Measurements from ENCODE around the gene CCL24. TPM values are rescaled to one million over a fixed set of nuclear protein-coding genes. Genes with fewer than 3 reads are reported as not detected.

CCL24 gene
- total and polyA plus RNA-seq, 2 donors (not counting 1 experiment from before 2014, with no cell fraction given) = not detected

DNA sequence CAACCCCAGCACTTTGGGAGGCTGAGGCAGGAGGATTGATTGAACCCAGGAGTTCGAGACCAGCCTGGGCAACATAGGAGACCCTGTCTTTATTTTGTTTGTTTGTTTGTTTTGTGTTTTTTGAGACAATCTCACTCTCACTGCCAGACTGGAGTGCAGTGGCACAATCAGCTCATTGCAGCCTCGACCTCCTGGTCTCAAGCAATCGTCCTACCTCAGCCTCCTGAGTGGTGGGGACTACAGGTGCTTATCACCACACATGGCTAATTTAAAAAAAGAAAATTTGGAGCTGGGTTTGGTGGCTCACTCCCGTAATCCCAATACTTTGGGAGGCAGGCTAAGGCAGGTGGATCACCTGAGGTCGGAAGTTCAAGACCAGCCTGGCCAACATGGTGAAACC, 30.6 kb upstream of the CCL24 start:
- H3K27ac ChIP-seq (ENCODE audit: insufficient read depth, low read length) = no peak overlapping the region
- H3K9me3 ChIP-seq (ENCODE audit: control insufficient read depth, insufficient read depth, low read depth, low read length) = no peaks in the 10 kb centered on the region
- no peak overlapping the region for H3K4me2 ChIP-seq (ENCODE audit: extremely low read depth, insufficient read depth, low read length)
- no peak overlapping the region for H3K4me3 ChIP-seq (replicated peaks in 1 of 4; ENCODE audit: control extremely low read depth in 1 of 4, insufficient read depth in 1 of 4, low read depth in 3 of 4, low read length in 4 of 4)
- H4K20me1 ChIP-seq (ENCODE audit: control insufficient read depth, extremely low read depth, insufficient read depth, low read length) = no peaks in the 10 kb centered on the region
- H3K4me1 ChIP-seq (ENCODE audit: control insufficient read depth, extremely low read depth, insufficient read depth, low read length) = peaks cover 10% of the 10 kb centered on the region
- H3K27me3 ChIP-seq (ENCODE audit: control insufficient read depth, insufficient read depth, low read length) = no peaks in the 10 kb centered on the region
- DNase-seq (ENCODE audit: low read depth in 2 of 2) = no peak
- H2AFZ ChIP-seq (ENCODE audit: low read length) = no peak overlapping the region
- no peaks in the 10 kb centered on the region for H3K79me2 ChIP-seq (ENCODE audit: control insufficient read depth, insufficient read depth, low read length)
- TF ChIP-seq EZH2 (IDR thresholded peaks at IDR 0.05; ENCODE audit: low read length, missing control alignments) = no peak
- TF ChIP-seq, protein P1, sequence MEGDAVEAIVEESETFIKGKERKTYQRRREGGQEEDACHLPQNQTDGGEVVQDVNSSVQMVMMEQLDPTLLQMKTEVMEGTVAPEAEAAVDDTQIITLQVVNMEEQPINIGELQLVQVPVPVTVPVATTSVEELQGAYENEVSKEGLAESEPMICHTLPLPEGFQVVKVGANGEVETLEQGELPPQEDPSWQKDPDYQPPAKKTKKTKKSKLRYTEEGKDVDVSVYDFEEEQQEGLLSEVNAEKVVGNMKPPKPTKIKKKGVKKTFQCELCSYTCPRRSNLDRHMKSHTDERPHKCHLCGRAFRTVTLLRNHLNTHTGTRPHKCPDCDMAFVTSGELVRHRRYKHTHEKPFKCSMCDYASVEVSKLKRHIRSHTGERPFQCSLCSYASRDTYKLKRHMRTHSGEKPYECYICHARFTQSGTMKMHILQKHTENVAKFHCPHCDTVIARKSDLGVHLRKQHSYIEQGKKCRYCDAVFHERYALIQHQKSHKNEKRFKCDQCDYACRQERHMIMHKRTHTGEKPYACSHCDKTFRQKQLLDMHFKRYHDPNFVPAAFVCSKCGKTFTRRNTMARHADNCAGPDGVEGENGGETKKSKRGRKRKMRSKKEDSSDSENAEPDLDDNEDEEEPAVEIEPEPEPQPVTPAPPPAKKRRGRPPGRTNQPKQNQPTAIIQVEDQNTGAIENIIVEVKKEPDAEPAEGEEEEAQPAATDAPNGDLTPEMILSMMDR (conservative IDR thresholded peaks at IDR 0.05 in 1 of 2, IDR thresholded peaks at IDR 0.05 in 1 of 2; ENCODE audit: low read depth in 1 of 2, low read length in 2 of 2) = no peak
- no peak overlapping the region for H3K9ac ChIP-seq (ENCODE audit: insufficient read depth, low read length)
- no peaks in the 10 kb centered on the region for H3K36me3 ChIP-seq (ENCODE audit: control insufficient read depth, insufficient read depth, low read length)

GRCh38 chr7:75843613-75844116, 30.1 kb upstream of the CCL24 start:
- H3K79me2 ChIP-seq (ENCODE audit: control insufficient read depth, insufficient read depth, low read length) = no peaks in the 10 kb centered on the region
- H3K9ac ChIP-seq (ENCODE audit: insufficient read depth, low read length) = no peak overlapping the region
- H3K9me3 ChIP-seq (ENCODE audit: control insufficient read depth, insufficient read depth, low read depth, low read length) = no peaks in the 10 kb centered on the region
- H3K4me1 ChIP-seq (ENCODE audit: control insufficient read depth, extremely low read depth, insufficient read depth, low read length) = peaks cover 10% of the 10 kb centered on the region
- no peak overlapping the region for H3K4me3 ChIP-seq (replicated peaks in 1 of 4; ENCODE audit: control extremely low read depth in 1 of 4, insufficient read depth in 1 of 4, low read depth in 3 of 4, low read length in 4 of 4)
- no peaks in the 10 kb centered on the region for H3K36me3 ChIP-seq (ENCODE audit: control insufficient read depth, insufficient read depth, low read length)
- TF ChIP-seq, protein P1 (conservative IDR thresholded peaks at IDR 0.05 in 1 of 2, IDR thresholded peaks at IDR 0.05 in 1 of 2; ENCODE audit: low read depth in 1 of 2, low read length in 2 of 2) = no peak
- no peak for TF ChIP-seq EZH2 (IDR thresholded peaks at IDR 0.05; ENCODE audit: low read length, missing control alignments)
- H3K4me2 ChIP-seq (ENCODE audit: extremely low read depth, insufficient read depth, low read length) = no peak overlapping the region
- H3K27ac ChIP-seq (ENCODE audit: insufficient read depth, low read length) = no peak overlapping the region
- H2AFZ ChIP-seq (ENCODE audit: low read length) = no peak overlapping the region
- H3K27me3 ChIP-seq (ENCODE audit: control insufficient read depth, insufficient read depth, low read length) = no peaks in the 10 kb centered on the region
- no peaks in the 10 kb centered on the region for H4K20me1 ChIP-seq (ENCODE audit: control insufficient read depth, extremely low read depth, insufficient read depth, low read length)
- peak in 1 of 2 donors; percentile 12 for DNase-seq (ENCODE audit: low read depth in 2 of 2)

GRCh38 chr7:75842836-75843446, 29.3 kb upstream of the CCL24 start:
- DNase-seq (ENCODE audit: low read depth in 2 of 2) = peak; percentile 91 to 94
- no peak for TF ChIP-seq EZH2 (IDR thresholded peaks at IDR 0.05; ENCODE audit: low read length, missing control alignments)
- TF ChIP-seq, protein P1 (conservative IDR thresholded peaks at IDR 0.05 in 1 of 2, IDR thresholded peaks at IDR 0.05 in 1 of 2; ENCODE audit: low read depth in 1 of 2, low read length in 2 of 2) = no peak
- no peaks in the 10 kb centered on the region for H3K79me2 ChIP-seq (ENCODE audit: control insufficient read depth, insufficient read depth, low read length)
- no peaks in the 10 kb centered on the region for H3K9me3 ChIP-seq (ENCODE audit: control insufficient read depth, insufficient read depth, low read depth, low read length)
- H3K9ac ChIP-seq (ENCODE audit: insufficient read depth, low read length) = no peak overlapping the region
- peak overlapping the region; percentile 34 for H3K4me2 ChIP-seq (ENCODE audit: extremely low read depth, insufficient read depth, low read length)
- H3K27ac ChIP-seq (ENCODE audit: insufficient read depth, low read length) = peak overlapping the region; percentile 38
- H4K20me1 ChIP-seq (ENCODE audit: control insufficient read depth, extremely low read depth, insufficient read depth, low read length) = no peaks in the 10 kb centered on the region
- no peaks in the 10 kb centered on the region for H3K27me3 ChIP-seq (ENCODE audit: control insufficient read depth, insufficient read depth, low read length)
- peak overlapping the region in 1 of 4 experiments; percentile 8 for H3K4me3 ChIP-seq (replicated peaks in 1 of 4; ENCODE audit: control extremely low read depth in 1 of 4, insufficient read depth in 1 of 4, low read depth in 3 of 4, low read length in 4 of 4)
- H3K36me3 ChIP-seq (ENCODE audit: control insufficient read depth, insufficient read depth, low read length) = no peaks in the 10 kb centered on the region
- H3K4me1 ChIP-seq (ENCODE audit: control insufficient read depth, extremely low read depth, insufficient read depth, low read length) = peaks cover 10% of the 10 kb centered on the region
- no peak overlapping the region for H2AFZ ChIP-seq (ENCODE audit: low read length)
